ENCODE data around the gene OTUD1. TPM values are rescaled to one million over a fixed set of nuclear protein-coding genes. Genes with fewer than 3 reads are reported as not detected.

OTUD1 gene
- total RNA-seq, 1 donor from 2014 or later = 11.0 TPM

GRCh38 chr10:23481363-23481961, 42.6 kb downstream of the OTUD1 start:
- no peak overlapping the region for H3K4me3 Mint-ChIP-seq (ENCODE audit: unreplicated experiment)
- H3K27ac Mint-ChIP-seq (ENCODE audit: unreplicated experiment) = no peak overlapping the region
- H3K27me3 Mint-ChIP-seq (ENCODE audit: unreplicated experiment) = peaks cover 4% of the 10 kb centered on the region
- no peak for DNase-seq (ENCODE audit: extremely low spot score, unreplicated experiment)
- no peaks in the 10 kb centered on the region for H3K36me3 Mint-ChIP-seq (ENCODE audit: unreplicated experiment)
- H3K4me1 Mint-ChIP-seq (ENCODE audit: unreplicated experiment) = no peaks in the 10 kb centered on the region
- no peak for TF ChIP-seq CTCF (IDR thresholded peaks at IDR 0.05)
- H3K9me3 Mint-ChIP-seq (ENCODE audit: unreplicated experiment) = no peaks in the 10 kb centered on the region

GRCh38 chr10:23490115-23490514, 51.2 kb downstream of the OTUD1 start:
- no peaks in the 10 kb centered on the region for H3K9me3 Mint-ChIP-seq (ENCODE audit: unreplicated experiment)
- H3K36me3 Mint-ChIP-seq (ENCODE audit: unreplicated experiment) = no peaks in the 10 kb centered on the region
- peaks cover 3% of the 10 kb centered on the region for H3K27me3 Mint-ChIP-seq (ENCODE audit: unreplicated experiment)
- no peak overlapping the region for H3K27ac Mint-ChIP-seq (ENCODE audit: unreplicated experiment)
- no peak for TF ChIP-seq CTCF (IDR thresholded peaks at IDR 0.05)
- no peak overlapping the region for H3K4me3 Mint-ChIP-seq (ENCODE audit: unreplicated experiment)
- no peaks in the 10 kb centered on the region for H3K4me1 Mint-ChIP-seq (ENCODE audit: unreplicated experiment)
- no peak for DNase-seq (ENCODE audit: extremely low spot score, unreplicated experiment)

Small RNA genes lying within 50 kb of the gene (microRNA-seq; reads per million reads assigned to microRNA genes)
- not detected for gene MIR1254-2 (ENCODE audit: unreplicated experiment)

Other genes starting within 250 kb of the OTUD1 start
- not detected in 2 replicates for gene PTF1A, start 246.8 kb upstream of the OTUD1 start, total RNA-seq
- gene C10orf67, start 94.3 kb upstream of the OTUD1 start, total RNA-seq = not detected in 2 replicates